Aorta (tissue), 5 donors: Measurements from ENCODE around the gene TAX1BP1. TPM values are rescaled to one million over a fixed set of nuclear protein-coding genes. Genes with fewer than 3 reads are reported as not detected.

Experiments
- ATAC-seq: fragments of 200-7000 bp; cut with Tn5 transposase; one replicate; pipeline ENCODE4 v1.9.1; 2022; ENCODE audit warnings: moderate library complexity; ENCODE audit not compliant: low FRiP score
- DNase-seq, 2 donors: peaks; one replicate each; pipeline ENCODE4 v3.0.0-alpha.2; 2020
- H3K27ac ChIP-seq, 2 donors: one replicate each; pipeline ENCODE4 v1.5.1; 2013; ENCODE audit warnings: low read length in 2 of 2, mild to moderate bottlenecking in 2 of 2, moderate library complexity in 2 of 2, control low read depth in 1 of 2, inconsistent platforms in 1 of 2, low read depth in 1 of 2
- H3K27me3 ChIP-seq, 2 donors: one replicate each; pipeline ENCODE4 v1.6.1; 2013; ENCODE audit warnings: control low read depth in 1 of 2, low read length in 1 of 2, mild to moderate bottlenecking in 1 of 2, moderate library complexity in 1 of 2; ENCODE audit not compliant: insufficient read depth in 2 of 2, control insufficient read depth in 1 of 2
- H3K36me3 ChIP-seq, 2 donors: one replicate each; pipeline ENCODE4 v1.6.1; 2013; ENCODE audit warnings: control low read depth in 1 of 2, low read length in 1 of 2, mild to moderate bottlenecking in 1 of 2; ENCODE audit not compliant: insufficient read depth in 2 of 2, control insufficient read depth in 1 of 2
- H3K4me1 ChIP-seq, 2 donors: one replicate each; pipeline ENCODE4 v1.6.1; 2013; ENCODE audit warnings: low read length in 2 of 2, control low read depth in 1 of 2, mild to moderate bottlenecking in 1 of 2, moderate library complexity in 1 of 2; ENCODE audit not compliant: insufficient read depth in 2 of 2, control insufficient read depth in 1 of 2
- H3K4me3 ChIP-seq, 2 donors: one replicate each; pipeline ENCODE4 v1.5.1; 2013; ENCODE audit warnings: low read length in 2 of 2, control low read depth in 1 of 2, mild to moderate bottlenecking in 1 of 2
- H3K9me3 ChIP-seq: one replicate; pipeline ENCODE4 v1.6.1; 2013; ENCODE audit warnings: mild to moderate bottlenecking, low read length; ENCODE audit not compliant: control insufficient read depth
- WGBS, 2 donors: extraction: QIAGEN DNeasy Blood & Tissue Kit; methylation state at CpG; one replicate each; pipeline ENCODE4 v1.1.7; 2013; 5-methylcytosine and 5-hydroxymethylcytosine counted together
- intact Hi-C, 2 donors: fragments of 100-400 bp; cut with DNase I; formaldehyde crosslinking; loops; one replicate each; pipeline versions ENCODE4 v1.14.2 to v1.15.0; 2022
- polyA plus RNA-seq, 2 donors: library from polyadenylated mRNA; stranded (reverse); fragments of 200-250 nt; gene quantifications; one replicate each; pipeline ENCODE4 v1.2.3, GENCODE V29; 2013
- total RNA-seq, 2 donors: library from RNA; stranded (reverse); fragmentation: NEBNext Ultra II Directional; extraction: Animal tissue kit (Norgen Biotek cat#: 25700); gene quantifications; one replicate each; pipeline ENCODE4 v1.2.1, GENCODE V29; 2021
- donor health status: healthy with polysubstance abuse.
- donor health status: Bipolar disorder and iron deficiency.
- donor health status: DM: no; HTN: no; CAD: no.
- donor health status: DM: no; HTN: no; CAD: no.
- donor health status: DM: yes; HTN: yes; CAD: no.

Gene TAX1BP1
- total and polyA plus RNA-seq, 4 donors = 68.4 to 113 (median 86.5) TPM

DNA sequence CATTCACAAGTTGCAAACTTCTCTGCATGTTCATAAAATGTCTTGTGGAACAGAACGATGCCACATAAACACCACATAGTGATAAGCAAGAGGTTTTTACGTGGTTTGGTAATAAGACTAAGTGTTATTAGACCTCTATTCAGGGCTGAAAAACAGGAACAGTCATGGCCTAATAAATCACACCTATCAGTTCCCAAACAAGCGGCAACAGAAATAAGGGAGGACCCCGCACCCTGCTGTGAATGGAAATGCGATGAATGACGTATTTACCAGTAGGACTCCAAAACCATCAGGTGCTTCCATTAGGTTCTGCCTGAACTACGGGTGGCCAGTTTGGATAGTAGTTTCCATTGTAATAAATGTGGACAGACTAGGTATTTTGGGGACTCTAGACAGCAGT is 129.1 kb downstream of the TAX1BP1 start:
- 95 to 96% methylated on average over 7 of the region's 7 CpGs for WGBS, 2 donors
- Histone ChIP-seq H3K4me3 (no peak overlapping the region), H3K27ac (no peak overlapping the region), H3K36me3 (no peaks in the 10 kb centered on the region), H3K4me1 (no peaks in the 10 kb centered on the region), H3K9me3 (no peaks in the 10 kb centered on the region), H3K27me3 (no peaks in the 10 kb centered on the region)
- intact Hi-C loops = no loop called here
- DNase-seq (no peak), ATAC-seq (no peak)

- intact Hi-C loops = no loop called here
- Histone ChIP-seq H3K27ac (no peak overlapping the region), H3K4me3 (no peak overlapping the region), H3K36me3 (no peaks in the 10 kb centered on the region), H3K9me3 (no peaks in the 10 kb centered on the region), H3K27me3 (no peaks in the 10 kb centered on the region), H3K4me1 (no peaks in the 10 kb centered on the region)
- ATAC-seq = no peak
- 92 to 94% methylated on average over 5 of the region's 5 CpGs for WGBS, 2 donors
- DNase-seq = no peak
Measured at GRCh38 chr7:27870595-27870994, 130.6 kb downstream of the TAX1BP1 start.

DNA sequence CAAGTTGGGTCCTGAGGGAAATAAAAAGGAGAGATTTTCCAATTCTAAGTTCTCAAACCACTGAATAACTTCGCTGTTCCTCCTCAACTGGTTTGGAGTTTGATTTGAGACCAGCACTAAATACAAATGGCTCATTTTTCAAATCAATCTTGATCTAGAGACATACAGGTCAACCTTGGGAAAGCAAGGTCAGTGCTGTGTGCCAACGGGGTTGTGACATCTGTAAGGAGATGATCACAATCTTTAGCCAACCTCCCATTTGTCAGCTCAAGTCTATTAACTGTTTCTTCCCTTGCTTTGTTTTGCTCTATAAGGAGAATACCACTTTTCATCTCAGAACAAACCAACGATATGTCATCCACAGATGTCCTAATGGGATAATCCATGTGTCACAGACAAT is 131.1 kb downstream of the TAX1BP1 start:
- DNase-seq = no peak
- H3K4me3 ChIP-seq = no peak overlapping the region
- no peaks in the 10 kb centered on the region for H3K4me1 ChIP-seq
- no peak overlapping the region for H3K27ac ChIP-seq
- H3K9me3 ChIP-seq = no peaks in the 10 kb centered on the region
- whole genome bisulfite sequencing, 2 donors = 94 to 99% methylated on average over 3 of the region's 3 CpGs
- ATAC-seq = no peak
- H3K27me3 ChIP-seq = no peaks in the 10 kb centered on the region
- intact Hi-C loops = no loop called here
- no peaks in the 10 kb centered on the region for H3K36me3 ChIP-seq

DNA sequence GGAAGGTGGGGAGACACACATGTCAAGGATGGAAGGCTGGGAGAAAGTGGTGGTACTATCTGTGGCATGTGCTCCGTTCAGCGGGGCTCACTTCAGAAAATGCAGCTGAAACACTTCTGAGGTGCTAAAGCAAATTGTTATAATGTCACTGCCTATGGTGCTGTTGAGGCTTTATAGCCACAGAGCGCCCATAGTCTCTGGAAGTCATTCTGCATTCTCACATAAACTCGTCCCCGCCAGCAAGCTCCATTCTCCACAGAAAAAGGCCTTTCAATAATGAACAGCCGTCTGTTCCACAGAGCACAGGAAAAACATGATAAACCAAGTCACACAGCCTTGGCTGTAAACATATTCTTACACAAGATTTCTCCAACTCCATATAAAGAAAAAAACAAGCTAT is 131.9 kb downstream of the TAX1BP1 start:
- ATAC-seq (no peak), DNase-seq (no peak)
- Histone ChIP-seq H3K9me3 (no peaks in the 10 kb centered on the region), H3K36me3 (no peaks in the 10 kb centered on the region), H3K4me3 (no peak overlapping the region), H3K27me3 (no peaks in the 10 kb centered on the region), H3K4me1 (no peaks in the 10 kb centered on the region), H3K27ac (no peak overlapping the region)
- 72 to 84% methylated on average over 6 of the region's 6 CpGs for WGBS, 2 donors
- intact Hi-C loops = no loop called here

DNA sequence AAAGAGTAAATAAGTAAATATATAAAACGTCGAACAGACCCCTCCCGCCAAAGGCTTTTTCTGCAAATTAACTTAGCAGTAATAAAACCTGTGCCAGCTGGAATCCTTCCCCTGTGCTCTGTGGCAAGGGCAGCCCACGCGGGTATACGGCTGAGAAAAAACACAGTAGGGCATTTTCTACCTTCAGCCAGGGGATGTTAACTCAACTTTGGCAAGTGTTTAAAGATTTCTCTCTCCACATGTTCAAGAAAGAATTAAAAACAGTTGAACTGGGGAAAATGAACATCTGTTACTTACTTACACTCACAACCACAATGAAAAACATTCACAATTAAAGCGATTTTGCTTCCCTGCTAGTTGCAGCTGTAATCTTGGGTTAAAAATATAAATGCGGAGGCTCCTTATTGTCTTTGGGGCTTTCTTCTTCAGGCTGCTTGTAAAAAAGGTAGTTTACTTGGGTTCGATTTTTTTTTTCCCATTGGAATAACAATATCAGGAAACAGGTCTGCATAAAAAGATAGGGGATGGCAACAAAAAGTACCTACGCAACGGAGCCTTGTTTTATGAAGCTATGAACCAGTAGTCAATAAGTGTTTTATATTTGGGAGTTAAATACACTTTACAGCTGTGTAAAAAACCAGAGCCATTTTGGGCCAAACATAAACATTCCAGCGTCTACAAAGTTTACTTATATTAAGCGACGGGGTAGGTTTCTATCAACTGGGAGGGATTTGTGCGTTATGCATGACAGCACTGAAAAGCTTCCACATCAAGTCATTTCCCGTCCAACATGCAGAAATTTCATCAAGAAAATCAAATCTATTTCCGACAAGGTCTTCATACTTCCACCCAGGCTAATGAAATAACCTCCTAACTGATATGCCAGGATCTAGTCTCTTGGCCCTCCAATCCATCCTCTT is 132.7 kb downstream of the TAX1BP1 start:
- intact Hi-C loops = no loop called here
- ATAC-seq = no peak
- WGBS, 2 donors = 48 to 54% methylated on average over 17 of the region's 17 CpGs

DNA sequence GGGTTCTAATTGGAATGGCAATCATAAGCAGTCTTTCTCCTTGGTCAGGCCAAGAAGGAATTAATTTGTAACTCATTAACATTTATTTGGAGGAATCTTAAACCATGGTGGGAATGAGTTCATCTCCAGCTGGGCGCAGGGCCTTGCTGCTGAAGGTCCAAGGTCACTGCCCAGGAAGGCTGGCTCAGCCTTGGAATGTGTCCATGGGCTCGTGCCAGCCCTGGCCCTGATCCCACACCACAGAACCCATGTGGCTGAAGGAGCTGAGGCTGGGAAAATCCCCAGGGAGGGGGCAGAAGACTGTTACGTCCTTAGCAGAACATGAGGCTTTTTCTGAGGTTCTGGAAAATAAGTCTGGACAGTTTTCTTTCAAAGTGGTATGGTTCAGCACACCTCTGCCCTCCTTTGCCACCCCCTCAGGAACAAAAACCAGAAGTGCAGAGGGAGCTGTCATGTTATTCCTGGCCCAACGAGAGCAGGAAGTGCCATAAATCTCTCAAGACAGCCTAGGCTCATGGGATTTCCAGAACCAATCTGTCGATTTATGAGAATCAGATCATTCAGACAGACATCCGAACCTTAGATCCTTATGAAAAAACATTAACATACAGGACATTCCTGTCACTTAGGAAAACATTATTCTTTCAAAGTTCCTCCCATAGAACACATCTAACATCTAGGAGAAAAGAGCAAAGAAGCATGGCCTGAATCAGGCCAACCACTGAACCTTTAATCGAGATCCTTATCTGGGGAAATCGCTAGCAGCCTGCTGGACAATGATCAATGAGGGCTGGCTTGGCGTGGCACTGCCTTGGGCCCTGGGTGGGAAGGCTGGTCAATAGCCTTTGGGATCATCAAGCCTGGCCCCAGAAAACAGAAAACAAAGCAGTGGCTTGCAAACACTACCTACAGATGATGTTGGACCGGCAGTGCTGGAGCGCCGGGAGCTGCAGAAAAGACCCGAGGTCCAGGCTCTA is 134.3 kb downstream of the TAX1BP1 start:
- ATAC-seq (peak; percentile 39), DNase-seq (peak; percentile 81 to 84)
- intact Hi-C loops = no loop called here
- Histone ChIP-seq H3K27ac (no peak overlapping the region), H3K27me3 (no peaks in the 10 kb centered on the region), H3K4me1 (no peaks in the 10 kb centered on the region), H3K4me3 (no peak overlapping the region), H3K36me3 (no peaks in the 10 kb centered on the region), H3K9me3 (no peaks in the 10 kb centered on the region)
- WGBS, 2 donors = 30 to 36% methylated on average over 13 of the region's 13 CpGs

More for the DNA sequence above, 132.7 kb downstream of the TAX1BP1 start:
- H3K9me3 ChIP-seq = no peaks in the 10 kb centered on the region
- no peak overlapping the region for H3K4me3 ChIP-seq
- DNase-seq = no peak
- no peaks in the 10 kb centered on the region for H3K36me3 ChIP-seq
- no peaks in the 10 kb centered on the region for H3K4me1 ChIP-seq
- no peaks in the 10 kb centered on the region for H3K27me3 ChIP-seq
- no peak overlapping the region for H3K27ac ChIP-seq

GRCh38 chr7:27875061-27875460 is 135.1 kb downstream of the TAX1BP1 start:
- 96% methylated on average over 9 of the region's 9 CpGs for WGBS, 2 donors
- ATAC-seq (no peak), DNase-seq (no peak)

GRCh38 chr7:27875832-27876231 is 135.9 kb downstream of the TAX1BP1 start:
- no peak overlapping the region for H3K27ac ChIP-seq
- 97 to 98% methylated on average over 2 of the region's 2 CpGs for WGBS, 2 donors
- H3K9me3 ChIP-seq = no peaks in the 10 kb centered on the region
- H3K27me3 ChIP-seq = no peaks in the 10 kb centered on the region
- H3K4me1 ChIP-seq = no peaks in the 10 kb centered on the region
- no peaks in the 10 kb centered on the region for H3K36me3 ChIP-seq
- intact Hi-C loops = no loop called here
- no peak overlapping the region for H3K4me3 ChIP-seq
- DNase-seq (no peak), ATAC-seq (no peak)

More at GRCh38 chr7:27875061-27875460, 135.1 kb downstream of the TAX1BP1 start:
- Histone ChIP-seq H3K4me3 (no peak overlapping the region), H3K27ac (no peak overlapping the region), H3K27me3 (no peaks in the 10 kb centered on the region), H3K36me3 (no peaks in the 10 kb centered on the region), H3K9me3 (no peaks in the 10 kb centered on the region), H3K4me1 (no peaks in the 10 kb centered on the region)
- intact Hi-C loops = no loop called here
